Measurements from ENCODE around the gene REEP1. TPM values are rescaled to one million over a fixed set of nuclear protein-coding genes. Genes with fewer than 3 reads are reported as not detected.
A peak's percentile ranks its signal among the peaks of the same experiment; 100 is the strongest.

The REEP1 gene
- total RNA-seq, 3 donors from 2014 or later: 0.13 to 0.35 TPM; not detected in 1

- H3K27me3 Mint-ChIP-seq (ENCODE audit: low read depth): no peaks in the 10 kb centered on the region
- peaks cover 8% of the 10 kb centered on the region for H3K36me3 Mint-ChIP-seq (ENCODE audit: insufficient read depth)
- peak overlapping the region; percentile 91 for H3K4me3 Mint-ChIP-seq
- H3K9me3 Mint-ChIP-seq: no peaks in the 10 kb centered on the region
- no peak for DNase-seq
- ATAC-seq: no peak
- peaks cover 52% of the 10 kb centered on the region for H3K4me1 Mint-ChIP-seq (ENCODE audit: low read depth)
These were observed 141.5 kb downstream of the REEP1 start for GRCh38 chr2:86195808-86196387.

GRCh38 chr2:86195055-86195807 is 142.2 kb downstream of the REEP1 start, which contains the start of gene IMMT:
Gene IMMT, minus strand, starts transcription at chr2:86195462. Its CDS starts 80 bp downstream, at chr2:86195382.
- ATAC-seq (peak; percentile 92 to 93), DNase-seq (peak; percentile 86)
- Mint-ChIP-seq H3K4me1 (ENCODE audit: low read depth) (peaks cover 53% of the 10 kb centered on the region), H3K36me3 (ENCODE audit: insufficient read depth) (peaks cover 12% of the 10 kb centered on the region), H3K4me3 (peak within 1 kb of the TSS; percentile 91), H3K27me3 (ENCODE audit: low read depth) (no peaks in the 10 kb centered on the region), H3K9me3 (no peaks in the 10 kb centered on the region)

DNA sequence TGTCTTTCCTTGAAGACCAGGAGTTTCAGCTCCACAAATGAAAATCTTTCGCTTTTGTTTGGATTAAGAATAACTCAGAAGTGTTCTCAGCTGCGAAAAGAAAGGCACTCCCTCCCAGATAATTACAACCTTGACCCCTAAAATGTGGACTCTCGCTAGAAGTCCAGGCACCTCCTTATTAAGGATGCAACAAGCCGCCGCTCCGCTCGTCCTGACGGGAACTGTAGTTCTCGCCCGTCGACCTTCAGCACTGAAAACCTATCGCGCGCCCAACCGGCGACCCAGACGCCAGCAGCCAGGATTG is 142.7 kb downstream of the REEP1 start:
- Mint-ChIP-seq H3K27me3 (ENCODE audit: low read depth) (no peaks in the 10 kb centered on the region), H3K4me3 (peak overlapping the region; percentile 91), H3K9me3 (no peaks in the 10 kb centered on the region), H3K4me1 (ENCODE audit: low read depth) (peaks cover 58% of the 10 kb centered on the region), H3K36me3 (ENCODE audit: insufficient read depth) (peaks cover 16% of the 10 kb centered on the region)
- DNase-seq (no peak), ATAC-seq (no peak)

DNA sequence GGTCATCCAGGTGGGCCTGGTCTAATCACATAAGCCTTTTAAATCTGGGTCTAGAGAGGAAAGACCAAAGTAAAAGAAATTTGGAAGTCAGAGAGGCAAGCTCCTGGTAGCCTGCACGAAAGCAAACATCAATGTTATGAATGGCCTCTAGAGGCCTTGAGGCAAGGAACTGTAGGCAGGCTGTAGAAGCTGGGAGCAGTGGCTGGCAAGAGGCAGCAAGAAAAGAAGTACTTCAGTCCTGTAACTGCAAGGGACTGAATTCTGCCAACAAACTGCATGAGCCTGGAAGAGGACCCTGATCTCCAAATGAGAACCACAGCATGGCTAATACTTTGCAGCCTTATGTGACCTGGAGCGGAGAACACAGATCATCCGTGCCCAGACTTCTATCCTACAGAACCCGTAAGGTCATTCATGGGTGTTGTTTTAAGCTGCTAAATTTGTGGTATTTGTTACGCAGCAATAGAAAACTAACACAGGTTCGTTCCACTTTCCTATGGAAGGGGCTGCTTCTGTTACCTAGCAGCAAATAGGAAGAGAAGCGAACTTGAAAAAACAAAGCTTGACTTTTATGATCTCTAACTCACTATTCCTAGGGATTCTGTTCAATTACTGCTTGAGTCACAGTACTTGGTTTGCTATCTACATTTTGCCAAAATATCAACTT is 143.4 kb downstream of the REEP1 start:
- Mint-ChIP-seq H3K4me3 (peak overlapping the region; percentile 91), H3K4me1 (ENCODE audit: low read depth) (peaks cover 58% of the 10 kb centered on the region), H3K9me3 (no peaks in the 10 kb centered on the region), H3K27me3 (ENCODE audit: low read depth) (no peaks in the 10 kb centered on the region), H3K36me3 (ENCODE audit: insufficient read depth) (peaks cover 15% of the 10 kb centered on the region)
- no peak for ATAC-seq
- DNase-seq: no peak

GRCh38 chr2:86189782-86190416 is 147.5 kb downstream of the REEP1 start:
- Mint-ChIP-seq H3K36me3 (ENCODE audit: insufficient read depth) (peaks cover 24% of the 10 kb centered on the region), H3K4me1 (ENCODE audit: low read depth) (peaks cover 81% of the 10 kb centered on the region), H3K4me3 (no peak overlapping the region), H3K9me3 (no peaks in the 10 kb centered on the region), H3K27me3 (ENCODE audit: low read depth) (no peaks in the 10 kb centered on the region)
- no peak for ATAC-seq
- no peak for DNase-seq

DNA sequence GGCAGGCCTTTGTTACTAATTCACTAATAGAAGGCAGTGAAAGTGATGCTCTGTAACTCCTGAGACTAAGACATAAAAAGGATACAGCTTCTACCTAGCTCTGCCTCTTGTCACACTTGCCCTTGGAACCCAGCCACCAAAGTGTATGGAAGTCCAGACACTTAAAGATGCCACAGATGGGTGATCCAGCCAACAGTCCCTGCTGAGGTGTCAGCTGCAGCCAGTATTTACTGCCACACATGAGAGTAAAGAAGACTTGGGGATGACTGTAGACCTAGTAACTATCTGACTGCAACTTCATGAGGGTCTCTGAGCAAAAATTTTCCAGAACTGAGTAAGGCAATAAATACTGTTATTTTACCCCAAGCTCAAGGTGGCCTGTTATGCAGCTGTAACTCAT is 151.0 kb downstream of the REEP1 start:
- Mint-ChIP-seq H3K36me3 (ENCODE audit: insufficient read depth) (peaks cover 17% of the 10 kb centered on the region), H3K4me3 (peak overlapping the region; percentile 27), H3K9me3 (no peaks in the 10 kb centered on the region), H3K4me1 (ENCODE audit: low read depth) (peaks cover 82% of the 10 kb centered on the region), H3K27me3 (ENCODE audit: low read depth) (no peaks in the 10 kb centered on the region)
- DNase-seq (no peak), ATAC-seq (peak; percentile 33 to 40)

- Mint-ChIP-seq H3K27me3 (ENCODE audit: low read depth) (no peaks in the 10 kb centered on the region), H3K9me3 (no peaks in the 10 kb centered on the region), H3K4me1 (ENCODE audit: low read depth) (peaks cover 75% of the 10 kb centered on the region), H3K4me3 (peak overlapping the region; percentile 48), H3K36me3 (ENCODE audit: insufficient read depth) (peaks cover 17% of the 10 kb centered on the region)
- peak; percentile 55 to 69 for ATAC-seq
- DNase-seq: no peak
These were observed 151.8 kb downstream of the REEP1 start for GRCh38 chr2:86185517-86186212.

DNA sequence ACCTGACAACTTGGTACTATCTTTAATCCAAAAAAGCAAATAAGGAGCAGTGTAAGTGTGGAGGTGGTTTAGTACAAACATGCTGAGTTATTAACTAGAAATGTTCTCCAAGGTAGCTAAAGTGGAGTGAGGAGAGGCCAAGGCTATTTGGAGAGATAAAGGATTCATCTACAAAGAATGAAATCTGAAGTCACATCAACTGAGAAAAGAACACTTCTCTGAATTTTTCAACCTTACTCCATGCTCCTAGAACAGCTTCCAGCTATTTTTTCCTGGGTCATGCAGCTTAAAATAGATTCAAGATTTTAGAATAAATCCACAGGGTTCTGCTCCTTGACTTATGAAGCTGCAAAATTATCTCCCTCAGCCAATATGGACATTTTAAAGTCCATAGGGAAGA is 160.8 kb downstream of the REEP1 start:
- H3K4me3 Mint-ChIP-seq: no peak overlapping the region
- H3K27me3 Mint-ChIP-seq (ENCODE audit: low read depth): no peaks in the 10 kb centered on the region
- H3K4me1 Mint-ChIP-seq (ENCODE audit: low read depth): peaks cover 12% of the 10 kb centered on the region
- H3K36me3 Mint-ChIP-seq (ENCODE audit: insufficient read depth): peaks cover 35% of the 10 kb centered on the region
- no peaks in the 10 kb centered on the region for H3K9me3 Mint-ChIP-seq
- ATAC-seq (no peak), DNase-seq (no peak)

DNA sequence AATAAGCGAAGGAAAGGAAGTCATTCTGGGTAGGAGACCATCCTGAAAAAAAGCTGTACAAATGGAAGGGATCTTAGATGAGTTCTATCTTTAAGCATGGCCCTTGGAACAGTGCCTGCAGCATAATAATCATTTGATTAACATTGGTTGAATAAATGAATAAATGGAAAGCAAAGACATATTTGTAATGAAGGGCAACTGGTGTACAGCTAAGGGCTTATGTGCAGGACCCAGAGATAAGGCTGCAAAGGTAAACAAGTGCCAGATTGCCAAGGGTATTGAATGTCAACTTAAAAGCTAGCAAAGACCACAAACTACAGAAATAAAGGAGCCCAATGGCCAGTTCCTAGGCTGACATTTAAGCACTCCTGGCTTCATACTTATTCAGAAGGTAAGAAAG is 161.6 kb downstream of the REEP1 start:
- DNase-seq (no peak), ATAC-seq (no peak)
- Mint-ChIP-seq H3K36me3 (ENCODE audit: insufficient read depth) (peaks cover 39% of the 10 kb centered on the region), H3K4me3 (no peak overlapping the region), H3K27me3 (ENCODE audit: low read depth) (no peaks in the 10 kb centered on the region), H3K4me1 (ENCODE audit: low read depth) (peaks cover 11% of the 10 kb centered on the region), H3K9me3 (no peaks in the 10 kb centered on the region)

GRCh38 chr2:86174445-86174844 is 163.0 kb downstream of the REEP1 start:
- DNase-seq (no peak), ATAC-seq (no peak)
- Mint-ChIP-seq H3K4me3 (no peak overlapping the region), H3K27me3 (ENCODE audit: low read depth) (no peaks in the 10 kb centered on the region), H3K4me1 (ENCODE audit: low read depth) (peaks cover 11% of the 10 kb centered on the region), H3K36me3 (ENCODE audit: insufficient read depth) (peaks cover 43% of the 10 kb centered on the region), H3K9me3 (no peaks in the 10 kb centered on the region)

DNA sequence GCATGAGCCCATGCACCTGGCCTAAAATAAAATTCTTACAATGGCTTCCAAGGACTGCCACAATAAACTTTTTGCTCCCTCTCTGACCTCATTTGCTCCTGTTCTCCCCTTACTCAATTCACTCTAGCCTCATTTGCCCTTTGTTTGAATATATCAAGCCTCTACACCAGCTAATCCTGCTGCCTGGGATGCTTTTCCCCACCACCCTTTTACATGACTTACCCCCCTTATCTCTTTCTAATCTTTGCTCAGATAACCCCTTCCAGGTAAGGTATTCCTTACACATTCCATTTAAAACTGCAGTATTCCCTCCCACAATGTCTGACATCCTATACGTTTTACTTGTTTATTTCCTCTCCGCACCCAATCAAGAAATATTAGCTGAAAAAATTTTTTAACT is 164.8 kb downstream of the REEP1 start:
- H3K36me3 Mint-ChIP-seq (ENCODE audit: insufficient read depth): peaks cover 47% of the 10 kb centered on the region

GRCh38 chr2:86171295-86171694 is 166.1 kb downstream of the REEP1 start:
- DNase-seq (no peak), ATAC-seq (no peak)
- H3K27me3 Mint-ChIP-seq (ENCODE audit: low read depth): no peaks in the 10 kb centered on the region
- peaks cover 10% of the 10 kb centered on the region for H3K4me1 Mint-ChIP-seq (ENCODE audit: low read depth)
- H3K36me3 Mint-ChIP-seq (ENCODE audit: insufficient read depth): peaks cover 47% of the 10 kb centered on the region
- H3K9me3 Mint-ChIP-seq: no peaks in the 10 kb centered on the region
- no peak overlapping the region for H3K4me3 Mint-ChIP-seq

More for the DNA sequence above, 164.8 kb downstream of the REEP1 start:
- DNase-seq (no peak), ATAC-seq (no peak)
- Mint-ChIP-seq H3K4me3 (no peak overlapping the region), H3K27me3 (ENCODE audit: low read depth) (no peaks in the 10 kb centered on the region), H3K4me1 (ENCODE audit: low read depth) (peaks cover 12% of the 10 kb centered on the region), H3K9me3 (no peaks in the 10 kb centered on the region)

DNA sequence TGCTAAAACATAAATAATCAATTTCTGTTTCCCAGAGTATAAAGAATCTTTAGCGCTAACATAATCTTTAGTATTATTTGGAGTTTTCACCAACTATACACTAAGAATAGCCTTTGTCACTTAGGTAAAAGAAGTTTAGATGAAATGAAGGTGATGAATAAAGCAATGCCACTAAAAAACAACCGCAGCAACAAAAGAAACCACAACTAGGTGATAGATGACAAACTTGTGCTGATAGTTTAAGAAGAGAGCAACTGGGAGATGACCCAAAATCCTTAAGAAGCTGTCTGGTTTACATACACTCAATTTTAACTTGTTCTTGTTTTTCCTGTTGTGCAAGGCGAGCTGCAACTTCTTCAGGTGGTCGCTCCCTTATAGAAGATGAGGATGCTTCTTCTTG is 167.0 kb downstream of the REEP1 start:
- Mint-ChIP-seq H3K4me3 (no peak overlapping the region), H3K4me1 (ENCODE audit: low read depth) (peaks cover 5% of the 10 kb centered on the region), H3K9me3 (no peaks in the 10 kb centered on the region), H3K27me3 (ENCODE audit: low read depth) (no peaks in the 10 kb centered on the region), H3K36me3 (ENCODE audit: insufficient read depth) (peaks cover 43% of the 10 kb centered on the region)
- DNase-seq (no peak), ATAC-seq (no peak)

Measured in activated T-cell treated with anti-CD3 and anti-CD28 coated beads, Interleukin-2, amount 50 U/mL, for 4 hours (primary cell).